Measurements from ENCODE around the gene ARF1.

Gene ARF1

DNA sequence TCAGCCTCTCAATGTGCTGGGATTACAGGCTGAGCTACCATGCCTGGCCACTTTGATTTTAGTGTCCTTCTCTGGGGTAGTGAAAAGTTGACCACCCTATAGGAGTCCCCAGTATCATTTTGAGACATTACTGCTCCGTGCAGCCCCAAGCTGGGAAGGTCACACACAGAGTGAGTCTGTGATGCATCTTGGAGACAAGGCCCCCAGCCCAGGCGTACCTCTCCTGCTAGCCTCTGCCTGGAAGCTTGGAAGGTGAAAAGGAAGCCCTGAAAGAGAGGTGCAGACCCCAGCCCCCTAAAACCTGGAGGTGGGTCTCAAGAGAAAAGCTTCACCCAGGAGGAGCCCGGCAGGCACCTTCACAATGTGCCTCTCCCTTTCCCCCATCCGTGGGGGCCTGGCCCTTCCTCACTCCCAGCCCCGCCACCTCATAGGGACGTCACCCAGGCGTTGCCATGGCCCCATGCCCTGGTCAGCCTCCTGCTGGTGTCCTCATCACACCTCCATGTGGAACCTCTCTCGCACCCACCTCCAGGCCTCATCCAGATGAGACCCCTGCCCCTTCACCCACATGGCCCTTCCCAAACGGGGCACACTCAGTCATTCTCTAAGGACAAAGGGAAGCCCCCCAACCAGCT, 5.6 kb upstream of the ARF1 start:
- Histone ChIP-seq H3K27me3 (ENCODE audit: low read length) (no peaks in the 10 kb centered on the region), H3K4me2 (ENCODE audit: low read depth, low read length, poor library complexity, severe bottlenecking) (no peak overlapping the region)
- no peak for TF ChIP-seq EZH2phosphoT487 (conservative IDR thresholded peaks at IDR 0.05; ENCODE audit: low read length)
- TF ChIP-seq, protein P1, sequence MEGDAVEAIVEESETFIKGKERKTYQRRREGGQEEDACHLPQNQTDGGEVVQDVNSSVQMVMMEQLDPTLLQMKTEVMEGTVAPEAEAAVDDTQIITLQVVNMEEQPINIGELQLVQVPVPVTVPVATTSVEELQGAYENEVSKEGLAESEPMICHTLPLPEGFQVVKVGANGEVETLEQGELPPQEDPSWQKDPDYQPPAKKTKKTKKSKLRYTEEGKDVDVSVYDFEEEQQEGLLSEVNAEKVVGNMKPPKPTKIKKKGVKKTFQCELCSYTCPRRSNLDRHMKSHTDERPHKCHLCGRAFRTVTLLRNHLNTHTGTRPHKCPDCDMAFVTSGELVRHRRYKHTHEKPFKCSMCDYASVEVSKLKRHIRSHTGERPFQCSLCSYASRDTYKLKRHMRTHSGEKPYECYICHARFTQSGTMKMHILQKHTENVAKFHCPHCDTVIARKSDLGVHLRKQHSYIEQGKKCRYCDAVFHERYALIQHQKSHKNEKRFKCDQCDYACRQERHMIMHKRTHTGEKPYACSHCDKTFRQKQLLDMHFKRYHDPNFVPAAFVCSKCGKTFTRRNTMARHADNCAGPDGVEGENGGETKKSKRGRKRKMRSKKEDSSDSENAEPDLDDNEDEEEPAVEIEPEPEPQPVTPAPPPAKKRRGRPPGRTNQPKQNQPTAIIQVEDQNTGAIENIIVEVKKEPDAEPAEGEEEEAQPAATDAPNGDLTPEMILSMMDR (IDR thresholded peaks at IDR 0.05; ENCODE audit: insufficient read depth, low read length, poor library complexity, severe bottlenecking): no peak

DNA sequence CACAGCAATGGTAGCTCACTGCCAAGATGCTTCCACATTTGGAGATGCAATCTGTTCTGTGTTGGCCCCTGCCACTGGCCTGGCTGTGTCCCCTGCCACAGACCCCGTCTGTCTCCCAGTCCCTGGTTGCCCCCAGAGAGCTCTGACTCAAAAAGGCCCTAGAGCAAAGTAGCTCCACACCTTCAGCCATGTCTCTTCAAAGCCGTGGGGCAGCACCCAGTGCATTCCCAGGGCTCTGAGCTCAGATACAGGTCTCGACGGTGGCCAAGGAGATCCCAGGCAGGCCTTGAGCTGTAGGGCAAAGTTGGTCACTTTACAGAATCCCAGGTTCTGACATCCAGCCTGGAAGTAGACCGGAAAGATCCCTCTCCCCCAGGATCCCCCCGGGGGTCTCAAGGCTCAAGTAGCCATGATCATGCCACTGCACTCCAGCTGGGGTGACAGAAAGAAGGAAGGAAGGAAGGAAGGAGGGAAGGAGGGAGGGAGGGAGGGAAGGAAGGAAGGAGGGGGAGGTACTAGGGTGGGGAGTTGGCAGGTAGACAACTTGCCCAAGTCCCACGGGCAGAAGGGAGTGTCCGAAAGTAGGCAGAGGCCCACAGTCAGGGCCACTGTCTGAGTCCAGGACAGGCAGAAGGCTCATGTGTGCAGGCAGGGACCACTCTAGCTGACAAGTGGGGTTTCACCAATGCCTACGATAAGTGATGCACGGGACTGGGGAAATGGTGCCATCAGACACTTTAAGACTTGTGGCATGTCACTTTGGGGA, 4.8 kb upstream of the ARF1 start:
- Histone ChIP-seq H3K4me3 (ENCODE audit: insufficient read depth, low read length, poor library complexity, severe bottlenecking) (no peak overlapping the region), H3K9me2 (replicated peaks; ENCODE audit: insufficient read depth, low read length) (no peaks in the 10 kb centered on the region), H3K4me2 (ENCODE audit: low read depth, low read length, poor library complexity, severe bottlenecking) (no peak overlapping the region), H3K27me3 (ENCODE audit: low read length) (no peaks in the 10 kb centered on the region), H3F3A (ENCODE audit: insufficient read depth) (no peaks in the 10 kb centered on the region), H3K9ac (ENCODE audit: low read length) (no peak overlapping the region), H2AFZ (ENCODE audit: low read depth, low read length, severe bottlenecking) (no peak overlapping the region), H3K9me3 (ENCODE audit: insufficient read depth, low read length) (no peaks in the 10 kb centered on the region), H3K79me2 (ENCODE audit: insufficient read depth, low read length) (peaks cover 24% of the 10 kb centered on the region), H4K20me1 (ENCODE audit: low read depth, low read length) (no peaks in the 10 kb centered on the region), H3K27ac (ENCODE audit: low read depth, low read length) (no peak overlapping the region), H3K36me3 (ENCODE audit: low read length) (no peaks in the 10 kb centered on the region)
- TF ChIP-seq, protein P1 (IDR thresholded peaks at IDR 0.05; ENCODE audit: insufficient read depth, low read length, poor library complexity, severe bottlenecking): no peak

More for the DNA sequence above, 5.6 kb upstream of the ARF1 start:
- Histone ChIP-seq H3F3A (ENCODE audit: insufficient read depth) (no peaks in the 10 kb centered on the region), H3K36me3 (ENCODE audit: low read length) (no peaks in the 10 kb centered on the region), H3K27ac (ENCODE audit: low read depth, low read length) (no peak overlapping the region), H2AFZ (ENCODE audit: low read depth, low read length, severe bottlenecking) (no peak overlapping the region), H3K9me3 (ENCODE audit: insufficient read depth, low read length) (no peaks in the 10 kb centered on the region), H3K4me3 (ENCODE audit: insufficient read depth, low read length, poor library complexity, severe bottlenecking) (no peak overlapping the region), H4K20me1 (ENCODE audit: low read depth, low read length) (no peaks in the 10 kb centered on the region), H3K9ac (ENCODE audit: low read length) (no peak overlapping the region), H3K9me2 (replicated peaks; ENCODE audit: insufficient read depth, low read length) (no peaks in the 10 kb centered on the region), H3K79me2 (ENCODE audit: insufficient read depth, low read length) (peaks cover 17% of the 10 kb centered on the region)

DNA sequence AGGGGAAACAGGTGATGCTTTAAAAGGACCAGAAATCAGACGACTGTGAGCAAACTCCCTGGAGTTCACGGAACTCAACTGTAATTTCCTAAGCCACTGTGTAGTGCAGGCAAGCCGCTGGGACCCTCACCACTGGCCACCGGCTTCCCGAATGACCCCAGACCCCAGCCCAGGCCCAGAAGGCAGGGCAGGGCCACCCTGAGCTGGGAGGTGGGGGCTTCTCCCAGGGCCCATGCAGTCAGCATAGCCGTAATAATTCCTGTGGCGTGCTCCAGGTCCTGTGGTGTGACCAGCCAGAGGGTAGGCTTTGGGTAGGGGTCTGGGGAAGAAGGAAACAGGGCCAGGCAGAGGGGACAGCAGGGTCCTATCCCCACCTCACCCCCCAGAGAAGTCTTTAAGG, 3.5 kb upstream of the ARF1 start:
- Histone ChIP-seq H4K20me1 (ENCODE audit: low read depth, low read length) (peaks cover 4% of the 10 kb centered on the region; the same call in 1 of the 2 replicates), H3K36me3 (ENCODE audit: low read length) (no peaks in the 10 kb centered on the region), H3K4me2 (ENCODE audit: low read depth, low read length, poor library complexity, severe bottlenecking) (no peak overlapping the region), H3K27me3 (ENCODE audit: low read length) (no peaks in the 10 kb centered on the region), H2AFZ (ENCODE audit: low read depth, low read length, severe bottlenecking) (no peak overlapping the region), H3K79me2 (ENCODE audit: insufficient read depth, low read length) (peaks cover 37% of the 10 kb centered on the region), H3K27ac (ENCODE audit: low read depth, low read length) (no peak overlapping the region), H3K9me3 (ENCODE audit: insufficient read depth, low read length) (no peaks in the 10 kb centered on the region), H3K9ac (ENCODE audit: low read length) (no peak overlapping the region), H3K9me2 (replicated peaks; ENCODE audit: insufficient read depth, low read length) (no peaks in the 10 kb centered on the region), H3F3A (ENCODE audit: insufficient read depth) (no peaks in the 10 kb centered on the region), H3K4me3 (ENCODE audit: insufficient read depth, low read length, poor library complexity, severe bottlenecking) (no peak overlapping the region)
- TF ChIP-seq, protein P1 (IDR thresholded peaks at IDR 0.05; ENCODE audit: insufficient read depth, low read length, poor library complexity, severe bottlenecking): no peak
- TF ChIP-seq EZH2phosphoT487 (conservative IDR thresholded peaks at IDR 0.05; ENCODE audit: low read length): no peak

Data from SU-DHL-6 (cell line).